H54 (cell line): ENCODE data around the gene URB1.
A peak's percentile ranks its signal among the peaks of the same experiment; 100 is the strongest.

Experiments used
- DNase-seq: peaks from one replicate; pipeline ENCODE4 v3.0.0; 2011; ENCODE audit warnings: low spot score, mixed read lengths; ENCODE audit not compliant: insufficient read length
- FAIRE-seq: peaks from 3 replicates; lab custom pipeline; 2011; peaks lifted over from hg19 to GRCh38; lab: Jason Lieb, UNC
- POLR2A ChIP-seq: IDR thresholded peaks from 2 replicates; pipeline ENCODE4 v1.6.1; 2011; ENCODE audit warnings: low read depth, mild to moderate bottlenecking, low read length

The URB1 gene

GRCh38 chr21:32418146-32418545 is 25.3 kb upstream of the URB1 start:
- FAIRE-seq: no peak
- TF ChIP-seq POLR2A: no peak
- no peak for DNase-seq

- FAIRE-seq: no peak
- DNase-seq: no peak
- no peak for TF ChIP-seq POLR2A
Measured at GRCh38 chr21:32415451-32416398, 22.9 kb upstream of the URB1 start.

- no peak for TF ChIP-seq POLR2A
- DNase-seq (no peak), FAIRE-seq (no peak)
Measured at GRCh38 chr21:32414579-32415358, 22.0 kb upstream of the URB1 start.

- FAIRE-seq (no peak), DNase-seq (no peak)
- no peak for TF ChIP-seq POLR2A
Measured at GRCh38 chr21:32413697-32414578, 21.1 kb upstream of the URB1 start.

- FAIRE-seq (no peak), DNase-seq (no peak)
- TF ChIP-seq POLR2A: no peak
Measured at GRCh38 chr21:32413015-32413504, 20.2 kb upstream of the URB1 start.

- DNase-seq: peak; percentile 84
- TF ChIP-seq POLR2A: 0 out of 2 replicates have a peak, but pooled peaks have one; percentile 15
- FAIRE-seq: no peak
Measured at GRCh38 chr21:32412162-32413014, 19.6 kb upstream of the URB1 start, which contains the start of gene EVA1C. TSS of gene EVA1C (plus strand) at chr21:32412706. CDS start at chr21:32412854, 148 bp downstream.

GRCh38 chr21:32411350-32412161 is 18.7 kb upstream of the URB1 start:
- peak; percentile 61 for DNase-seq
- peak; percentile 23; the same call in 1 of the 2 replicates for TF ChIP-seq POLR2A
- FAIRE-seq: no peak

GRCh38 chr21:32410916-32411315 is 18.1 kb upstream of the URB1 start:
- DNase-seq (no peak), FAIRE-seq (no peak)
- no peak for TF ChIP-seq POLR2A

GRCh38 chr21:32410291-32410690 is 17.5 kb upstream of the URB1 start:
- DNase-seq (no peak), FAIRE-seq (no peak)
- no peak for TF ChIP-seq POLR2A

GRCh38 chr21:32406405-32406804 is 13.6 kb upstream of the URB1 start:
- TF ChIP-seq POLR2A: no peak
- no peak for FAIRE-seq

GRCh38 chr21:32403201-32403777 is 10.5 kb upstream of the URB1 start:
- FAIRE-seq (peak; percentile 43), DNase-seq (peak; percentile 78)

More at GRCh38 chr21:32406405-32406804, 13.6 kb upstream of the URB1 start:
- DNase-seq: no peak

More at GRCh38 chr21:32403201-32403777, 10.5 kb upstream of the URB1 start:
- no peak for TF ChIP-seq POLR2A
